Measurements from ENCODE around the gene SGTA. TPM values are rescaled to one million over a fixed set of nuclear protein-coding genes. Genes with fewer than 3 reads are reported as not detected.
A peak's percentile ranks its signal among the peaks of the same experiment; 100 is the strongest.

Gene SGTA
- total and polyA plus RNA-seq, 9 of the 15 experiments (the other 6 are each of a cell fraction or from before 2014, with no cell fraction given): 1.4 to 110 (median 49.9) TPM

GRCh38 chr19:2739602-2740313 lies 43.3 kb downstream of the SGTA start, which contains the start of gene SLC39A3 (continued):
- TF ChIP-seq FOXM1 (IDR thresholded peaks at IDR 0.05; ENCODE audit: low read depth): no peak
- peak; percentile 86 for TF ChIP-seq FOXM1 (CRISPR knock-in tag; IDR thresholded peaks at IDR 0.05; ENCODE audit: low read depth)
- peak; percentile 87 for TF ChIP-seq ZFP36 (IDR thresholded peaks at IDR 0.05; ENCODE audit: low read depth, low read length, partially characterized antibody)
- 0 out of 2 replicates have a peak, but pooled peaks have one; percentile 33 for TF ChIP-seq ZNF23 (CRISPR knock-in tag; IDR thresholded peaks at IDR 0.05)
- TF ChIP-seq TBP (optimal IDR thresholded peaks at IDR 0.05; ENCODE audit: low read depth, low read length): peak; percentile 56
- peak; percentile 50; the same call in 1 of the 2 replicates for TF ChIP-seq ZNF143 (CRISPR knock-in tag; IDR thresholded peaks at IDR 0.05)
- TF ChIP-seq MIER1 (IDR thresholded peaks at IDR 0.05; ENCODE audit: low read depth): peak; percentile 99
- TF ChIP-seq RBM25 (IDR thresholded peaks at IDR 0.05; ENCODE audit: low read depth, low read length, severe bottlenecking): peak; percentile 99
- TF ChIP-seq EHMT2 (IDR thresholded peaks at IDR 0.05): peak; percentile 100
- no peak for TF ChIP-seq BMI1 (IDR thresholded peaks at IDR 0.05; ENCODE audit: low read length)
- TF ChIP-seq KDM4B (IDR thresholded peaks at IDR 0.05; ENCODE audit: borderline replicate concordance in 2 of 2, low read depth in 1 of 2): 0 out of 4 replicates have a peak, but pooled peaks of 1 of the 2 experiments have one; percentile 68
- peak; percentile 61 for TF ChIP-seq NFYB (IDR thresholded peaks at IDR 0.05; ENCODE audit: extremely low read depth, insufficient read length)
- TF ChIP-seq ZNF41 (CRISPR knock-in tag; conservative IDR thresholded peaks at IDR 0.05): 0 out of 2 replicates have a peak, but pooled peaks have one; percentile 41
- TF ChIP-seq PHB (CRISPR knock-in tag; IDR thresholded peaks at IDR 0.05): no peak
- peak; percentile 44 to 51; a peak in 2 of 4 replicates for TF ChIP-seq NRF1 (conservative IDR thresholded peaks at IDR 0.05 in 1 of 2, IDR thresholded peaks at IDR 0.05 in 1 of 2)
- peak; percentile 100 for TF ChIP-seq XRCC5 (IDR thresholded peaks at IDR 0.05; ENCODE audit: low read depth, low read length)
- TF ChIP-seq NCOA1 (IDR thresholded peaks at IDR 0.05; ENCODE audit: low read depth): peak; percentile 100
- peak; percentile 88 for TF ChIP-seq ZNF766 (CRISPR knock-in tag; conservative IDR thresholded peaks at IDR 0.05)
- no peak for TF ChIP-seq ZNF197 (CRISPR knock-in tag; IDR thresholded peaks at IDR 0.05; ENCODE audit: low read depth)
- TF ChIP-seq NFRKB (IDR thresholded peaks at IDR 0.05; ENCODE audit: low read depth): 0 out of 2 replicates have a peak, but pooled peaks have one; percentile 8
- peak; percentile 52; the same call in 1 of the 2 replicates for TF ChIP-seq NCOR1 (IDR thresholded peaks at IDR 0.05)
- TF ChIP-seq ZBED1 (IDR thresholded peaks at IDR 0.05): no peak
- TF ChIP-seq, protein P1, sequence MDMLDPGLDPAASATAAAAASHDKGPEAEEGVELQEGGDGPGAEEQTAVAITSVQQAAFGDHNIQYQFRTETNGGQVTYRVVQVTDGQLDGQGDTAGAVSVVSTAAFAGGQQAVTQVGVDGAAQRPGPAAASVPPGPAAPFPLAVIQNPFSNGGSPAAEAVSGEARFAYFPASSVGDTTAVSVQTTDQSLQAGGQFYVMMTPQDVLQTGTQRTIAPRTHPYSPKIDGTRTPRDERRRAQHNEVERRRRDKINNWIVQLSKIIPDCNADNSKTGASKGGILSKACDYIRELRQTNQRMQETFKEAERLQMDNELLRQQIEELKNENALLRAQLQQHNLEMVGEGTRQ (CRISPR knock-in tag; IDR thresholded peaks at IDR 0.05): 0 out of 2 replicates have a peak, but pooled peaks have one; percentile 11
- peak; percentile 36 to 56; a peak in 1 of 4 replicates for TF ChIP-seq MLLT1 (IDR thresholded peaks at IDR 0.05)
- peak; percentile 33 for TF ChIP-seq MXD1 (CRISPR knock-in tag; IDR thresholded peaks at IDR 0.05; ENCODE audit: borderline replicate concordance, poor library complexity, severe bottlenecking)
- TF ChIP-seq ATF3 (IDR thresholded peaks at IDR 0.05): no peak
- TF ChIP-seq ATF3 (CRISPR knock-in tag; conservative IDR thresholded peaks at IDR 0.05): peak; percentile 61; the same call in 1 of the 2 replicates

Data from K562 (cell line).